ENCODE data around the gene POTEH. TPM values are rescaled to one million over a fixed set of nuclear protein-coding genes. Genes with fewer than 3 reads are reported as not detected.
"Not testable (repeated sequence)": the region's sequence is repeated elsewhere in the genome, so short reads cannot be mapped to it uniquely, and the experiment has no call there.

Gene POTEH
- total and polyA plus RNA-seq, 5 donors, result not detected

- H3K4me1 ChIP-seq (ENCODE audit: control insufficient read depth, insufficient read depth, low read length); H3K4me3 ChIP-seq (ENCODE audit: low read length); H3K27me3 ChIP-seq (ENCODE audit: control insufficient read depth, insufficient read depth); H3K27ac ChIP-seq (ENCODE audit: low read length); intact Hi-C loops (cut with DNase I); DNase-seq; H3K9me3 ChIP-seq (ENCODE audit: control insufficient read depth, low read length): not testable (repeated sequence)
- 49% methylated on average over 2 of the region's 4 CpGs for WGBS
- peak in 1 of 2 donors; percentile 28 for ATAC-seq
Measured at GRCh38 chr22:15685641-15686040, 4.2 kb upstream of the POTEH start.

GRCh38 chr22:15687086-15687485 is 2.7 kb upstream of the POTEH start:
- H3K4me1 ChIP-seq (ENCODE audit: control insufficient read depth, insufficient read depth, low read length); H3K4me3 ChIP-seq (ENCODE audit: low read length); H3K27me3 ChIP-seq (ENCODE audit: control insufficient read depth, insufficient read depth); DNase-seq; intact Hi-C loops (cut with DNase I); H3K9me3 ChIP-seq (ENCODE audit: control insufficient read depth, low read length); H3K27ac ChIP-seq (ENCODE audit: low read length): not testable (repeated sequence)
- WGBS, result 74% methylated on average over 3 of the region's 3 CpGs
- ATAC-seq, result peak; percentile 24 to 55

DNA sequence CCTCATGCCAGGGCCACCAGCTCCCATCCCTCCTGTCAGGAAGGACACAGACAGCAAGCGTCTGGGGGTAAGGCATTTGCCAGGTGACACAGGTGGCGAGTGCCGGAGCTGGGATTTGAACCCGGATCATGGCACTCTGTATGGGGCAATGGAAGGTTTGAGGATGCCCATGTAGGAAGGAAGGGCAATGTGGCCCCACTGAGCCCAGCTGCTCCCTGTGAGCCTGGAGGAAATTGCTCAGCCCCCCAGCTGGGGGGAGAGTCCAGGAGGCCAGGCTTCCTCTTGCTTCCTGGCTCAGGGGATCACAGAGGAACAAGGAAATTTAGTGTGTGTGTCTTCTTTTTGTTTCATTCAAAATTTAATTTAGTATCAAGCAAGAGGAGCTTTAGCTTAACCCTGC is 2.1 kb upstream of the POTEH start:
- H3K4me3 ChIP-seq (ENCODE audit: low read length); ATAC-seq; H3K27me3 ChIP-seq (ENCODE audit: control insufficient read depth, insufficient read depth); H3K27ac ChIP-seq (ENCODE audit: low read length); intact Hi-C loops (cut with DNase I); H3K4me1 ChIP-seq (ENCODE audit: control insufficient read depth, insufficient read depth, low read length); H3K9me3 ChIP-seq (ENCODE audit: control insufficient read depth, low read length); DNase-seq: not testable (repeated sequence)
- 84% methylated on average over 4 of the region's 4 CpGs for WGBS

- intact Hi-C loops (cut with DNase I), result not testable (repeated sequence)
- 55% methylated on average over 2 of the region's 2 CpGs for WGBS
Measured at GRCh38 chr22:15688090-15688489, 1.7 kb upstream of the POTEH start.

DNA sequence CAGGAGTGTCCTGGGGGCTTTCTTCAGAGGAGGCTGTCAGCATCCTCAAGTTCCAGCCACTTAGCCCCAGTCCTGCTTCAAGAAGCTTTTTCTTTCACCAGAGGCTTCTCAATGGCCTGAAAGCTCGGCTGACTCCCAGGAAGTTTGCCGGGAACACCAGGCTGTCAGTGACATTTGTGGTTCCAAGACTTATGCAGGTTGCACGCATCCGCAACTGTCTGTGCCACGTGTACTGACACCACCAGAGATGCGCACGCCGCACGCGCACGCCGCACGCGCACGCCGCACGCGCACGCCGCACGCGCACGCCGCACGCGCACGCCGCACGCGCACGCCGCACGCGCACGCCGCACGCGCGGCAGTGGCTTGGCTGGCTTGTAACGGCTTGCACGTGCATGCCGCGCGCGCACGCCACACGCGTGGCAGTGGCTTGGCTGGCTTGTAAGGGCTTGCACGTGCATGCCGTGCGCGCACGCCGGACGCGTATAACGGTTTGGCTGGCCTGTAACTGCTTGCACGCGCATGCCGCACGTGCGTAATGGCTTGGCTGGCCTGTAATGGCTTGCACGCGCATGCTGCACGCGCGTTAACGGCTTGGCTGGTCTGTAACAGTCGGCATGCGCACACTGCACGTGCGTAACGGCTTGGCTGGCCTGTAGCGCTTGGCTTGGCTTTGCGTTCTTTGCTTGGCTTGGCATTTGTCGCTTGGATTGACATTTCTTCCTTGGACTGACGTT is 646 bp upstream of the POTEH start:
- H3K9me3 ChIP-seq (ENCODE audit: control insufficient read depth, low read length); H3K27ac ChIP-seq (ENCODE audit: low read length); intact Hi-C loops (cut with DNase I); H3K27me3 ChIP-seq (ENCODE audit: control insufficient read depth, insufficient read depth); H3K4me1 ChIP-seq (ENCODE audit: control insufficient read depth, insufficient read depth, low read length); H3K4me3 ChIP-seq (ENCODE audit: low read length): not testable (repeated sequence)
- WGBS, result 87% methylated on average over 77 of the region's 77 CpGs
- DNase-seq (peak; percentile 12 to 46 (median 34)), ATAC-seq (peak; percentile 45 to 55)

More at GRCh38 chr22:15688090-15688489, 1.7 kb upstream of the POTEH start:
- H3K4me3 ChIP-seq (ENCODE audit: low read length); ATAC-seq; H3K9me3 ChIP-seq (ENCODE audit: control insufficient read depth, low read length); H3K4me1 ChIP-seq (ENCODE audit: control insufficient read depth, insufficient read depth, low read length); H3K27ac ChIP-seq (ENCODE audit: low read length); H3K27me3 ChIP-seq (ENCODE audit: control insufficient read depth, insufficient read depth); DNase-seq: not testable (repeated sequence)

DNA sequence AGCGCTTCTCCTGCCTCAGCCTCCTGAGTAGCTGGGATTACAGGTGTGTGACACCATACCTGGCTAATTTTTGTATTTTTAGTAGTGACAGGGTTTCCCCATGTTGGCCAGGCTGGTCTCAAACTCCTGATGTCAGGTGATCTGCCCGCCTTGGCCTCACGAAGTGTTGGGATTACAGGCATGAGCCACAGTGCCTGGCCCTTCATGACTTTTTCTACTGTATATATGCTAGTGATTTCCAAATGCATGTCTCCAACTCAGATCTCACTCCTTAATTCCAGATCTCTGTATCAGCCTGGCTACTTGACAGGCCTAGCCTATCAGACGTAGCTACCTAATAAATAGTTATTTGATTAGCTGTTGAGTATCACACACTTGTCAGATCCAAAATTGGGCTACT is 23.8 kb downstream of the POTEH start:
- DNase-seq; intact Hi-C loops (cut with DNase I); H3K4me1 ChIP-seq (ENCODE audit: control insufficient read depth, insufficient read depth, low read length); H3K27me3 ChIP-seq (ENCODE audit: control insufficient read depth, insufficient read depth); H3K27ac ChIP-seq (ENCODE audit: low read length); ATAC-seq; H3K4me3 ChIP-seq (ENCODE audit: low read length); H3K9me3 ChIP-seq (ENCODE audit: control insufficient read depth, low read length): not testable (repeated sequence)
- 84% methylated on average over 2 of the region's 4 CpGs for WGBS

- H3K4me3 ChIP-seq (ENCODE audit: low read length); DNase-seq; intact Hi-C loops (cut with DNase I); H3K27ac ChIP-seq (ENCODE audit: low read length); H3K9me3 ChIP-seq (ENCODE audit: control insufficient read depth, low read length); H3K4me1 ChIP-seq (ENCODE audit: control insufficient read depth, insufficient read depth, low read length); H3K27me3 ChIP-seq (ENCODE audit: control insufficient read depth, insufficient read depth); ATAC-seq: not testable (repeated sequence)
- WGBS, result 23% methylated on average over 2 of the region's 2 CpGs
Measured at GRCh38 chr22:15714125-15714524, 24.3 kb downstream of the POTEH start.

- ATAC-seq; intact Hi-C loops (cut with DNase I); H3K27me3 ChIP-seq (ENCODE audit: control insufficient read depth, insufficient read depth); H3K9me3 ChIP-seq (ENCODE audit: control insufficient read depth, low read length); H3K27ac ChIP-seq (ENCODE audit: low read length); H3K4me3 ChIP-seq (ENCODE audit: low read length); DNase-seq; H3K4me1 ChIP-seq (ENCODE audit: control insufficient read depth, insufficient read depth, low read length): not testable (repeated sequence)
- WGBS, result 89% methylated on average over 8 of the region's 18 CpGs
Measured at GRCh38 chr22:15721884-15722283, 32.1 kb downstream of the POTEH start.

DNA sequence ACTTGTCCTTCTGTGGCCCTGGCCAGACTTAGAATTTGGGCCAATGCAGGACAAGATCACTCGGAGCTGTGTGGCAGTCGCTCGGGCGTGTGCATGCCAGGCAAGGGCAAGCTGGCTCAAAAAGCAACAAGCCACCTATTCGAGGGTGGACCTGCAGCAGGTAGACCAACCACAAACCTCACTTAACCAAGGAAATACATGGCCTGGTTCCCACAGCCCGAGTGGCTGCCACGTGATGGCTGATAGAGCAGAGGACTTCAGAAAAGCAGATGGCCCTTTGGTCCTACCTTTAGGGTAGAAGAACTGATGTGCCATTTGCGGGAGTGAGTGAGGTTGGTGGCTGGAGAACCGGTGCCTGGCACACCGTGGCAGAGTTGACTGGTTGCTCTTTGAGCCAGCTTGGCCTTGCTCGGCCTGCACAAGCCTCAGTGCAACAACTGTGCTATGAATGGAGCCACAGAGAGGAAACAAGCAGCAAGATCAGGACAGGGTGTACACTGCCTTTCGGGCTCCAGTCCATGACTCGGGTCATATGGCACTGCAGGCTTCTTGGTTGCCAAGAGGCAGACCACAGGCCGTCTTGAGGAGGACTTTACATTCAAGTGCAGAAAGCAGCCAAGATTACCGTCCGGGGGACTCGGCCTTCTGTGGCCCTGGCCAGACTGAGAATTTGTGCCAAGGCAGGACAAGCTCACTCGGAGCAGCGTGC is 39.5 kb downstream of the POTEH start:
- H3K27ac ChIP-seq (ENCODE audit: low read length); ATAC-seq; H3K27me3 ChIP-seq (ENCODE audit: control insufficient read depth, insufficient read depth); H3K9me3 ChIP-seq (ENCODE audit: control insufficient read depth, low read length); H3K4me3 ChIP-seq (ENCODE audit: low read length); DNase-seq; H3K4me1 ChIP-seq (ENCODE audit: control insufficient read depth, insufficient read depth, low read length); intact Hi-C loops (cut with DNase I): not testable (repeated sequence)
- WGBS, result 73% methylated on average over 12 of the region's 19 CpGs

- H3K4me1 ChIP-seq (ENCODE audit: control insufficient read depth, insufficient read depth, low read length); H3K9me3 ChIP-seq (ENCODE audit: control insufficient read depth, low read length); H3K27me3 ChIP-seq (ENCODE audit: control insufficient read depth, insufficient read depth); ATAC-seq; H3K4me3 ChIP-seq (ENCODE audit: low read length); H3K27ac ChIP-seq (ENCODE audit: low read length); intact Hi-C loops (cut with DNase I); DNase-seq: not testable (repeated sequence)
- no CpG with 5 or more reads among the region's 8 CpGs for WGBS
Measured at GRCh38 chr22:15731023-15731422, 41.2 kb downstream of the POTEH start.

DNA sequence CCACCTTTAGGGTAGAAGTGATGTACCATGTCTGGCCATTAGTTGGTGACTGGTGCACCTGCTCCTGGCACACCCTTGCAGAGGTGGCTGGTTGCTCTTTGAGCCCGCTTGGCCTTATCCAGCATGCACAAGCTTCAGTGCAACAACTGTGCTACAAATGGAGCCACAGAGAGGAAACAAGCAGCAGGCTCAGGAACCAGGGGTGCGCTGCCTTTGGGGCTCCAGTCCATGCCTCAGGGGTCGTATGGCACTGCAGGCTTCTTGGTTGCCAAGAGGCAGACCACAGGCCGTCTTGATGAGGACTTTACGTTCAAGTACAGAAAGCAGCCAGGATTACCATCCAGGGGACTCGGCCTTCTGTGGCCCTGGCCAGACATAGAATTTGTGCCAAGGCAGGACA is 44.6 kb downstream of the POTEH start:
- H3K4me3 ChIP-seq (ENCODE audit: low read length); H3K27ac ChIP-seq (ENCODE audit: low read length); H3K4me1 ChIP-seq (ENCODE audit: control insufficient read depth, insufficient read depth, low read length); H3K27me3 ChIP-seq (ENCODE audit: control insufficient read depth, insufficient read depth); DNase-seq; ATAC-seq; intact Hi-C loops (cut with DNase I); H3K9me3 ChIP-seq (ENCODE audit: control insufficient read depth, low read length): not testable (repeated sequence)
- 55% methylated on average over 4 of the region's 6 CpGs for WGBS
